Measurements from ENCODE around the gene ZFP36. TPM values are rescaled to one million over a fixed set of nuclear protein-coding genes. Genes with fewer than 3 reads are reported as not detected.

The ZFP36 gene
- total RNA-seq, 4 donors from 2014 or later = 426 to 850 (median 540) TPM

DNA sequence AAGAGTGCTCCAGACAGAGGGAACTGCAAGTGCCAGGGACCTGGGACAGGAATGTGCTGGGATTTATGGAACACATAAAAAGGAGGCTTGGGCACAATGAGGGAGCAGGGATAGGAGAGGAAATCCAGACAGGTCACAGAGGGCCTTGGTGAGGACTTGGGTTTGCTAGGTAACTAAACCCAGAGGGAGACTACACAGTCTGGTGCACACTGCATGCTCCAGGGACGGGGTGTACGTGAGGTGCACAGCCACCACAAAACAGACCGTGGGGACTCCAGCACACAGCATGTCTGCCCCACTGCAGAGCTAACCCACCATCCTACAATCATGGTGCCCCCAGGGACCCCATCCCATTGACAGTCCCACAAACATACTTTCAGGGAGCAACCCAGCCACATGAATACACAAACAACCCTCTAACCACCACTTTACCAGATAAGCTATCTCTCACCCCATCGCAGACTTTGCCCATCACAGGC is 5.5 kb upstream of the ZFP36 start:
- no peak for TF ChIP-seq POLR2AphosphoS5 (IDR thresholded peaks at IDR 0.05)
- TF ChIP-seq EP300 (IDR thresholded peaks at IDR 0.05) = no peak
- TF ChIP-seq, protein P1, sequence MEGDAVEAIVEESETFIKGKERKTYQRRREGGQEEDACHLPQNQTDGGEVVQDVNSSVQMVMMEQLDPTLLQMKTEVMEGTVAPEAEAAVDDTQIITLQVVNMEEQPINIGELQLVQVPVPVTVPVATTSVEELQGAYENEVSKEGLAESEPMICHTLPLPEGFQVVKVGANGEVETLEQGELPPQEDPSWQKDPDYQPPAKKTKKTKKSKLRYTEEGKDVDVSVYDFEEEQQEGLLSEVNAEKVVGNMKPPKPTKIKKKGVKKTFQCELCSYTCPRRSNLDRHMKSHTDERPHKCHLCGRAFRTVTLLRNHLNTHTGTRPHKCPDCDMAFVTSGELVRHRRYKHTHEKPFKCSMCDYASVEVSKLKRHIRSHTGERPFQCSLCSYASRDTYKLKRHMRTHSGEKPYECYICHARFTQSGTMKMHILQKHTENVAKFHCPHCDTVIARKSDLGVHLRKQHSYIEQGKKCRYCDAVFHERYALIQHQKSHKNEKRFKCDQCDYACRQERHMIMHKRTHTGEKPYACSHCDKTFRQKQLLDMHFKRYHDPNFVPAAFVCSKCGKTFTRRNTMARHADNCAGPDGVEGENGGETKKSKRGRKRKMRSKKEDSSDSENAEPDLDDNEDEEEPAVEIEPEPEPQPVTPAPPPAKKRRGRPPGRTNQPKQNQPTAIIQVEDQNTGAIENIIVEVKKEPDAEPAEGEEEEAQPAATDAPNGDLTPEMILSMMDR (IDR thresholded peaks at IDR 0.05) = no peak
- TF ChIP-seq POLR2A (IDR thresholded peaks at IDR 0.05) = no peak
- H3K36me3 ChIP-seq = peaks cover under 1% of the 10 kb centered on the region
- no peaks in the 10 kb centered on the region for H3K9me3 ChIP-seq
- H3K4me1 ChIP-seq = peaks cover 85% of the 10 kb centered on the region
- H3K27ac ChIP-seq = peak overlapping the region; percentile 100
- H3K4me3 ChIP-seq = no peak overlapping the region
- DNase-seq (ENCODE audit: low spot score in 2 of 2) = no peak
- H3K27me3 ChIP-seq = no peaks in the 10 kb centered on the region
- WGBS = 73% methylated on average over 4 of the region's 4 CpGs

DNA sequence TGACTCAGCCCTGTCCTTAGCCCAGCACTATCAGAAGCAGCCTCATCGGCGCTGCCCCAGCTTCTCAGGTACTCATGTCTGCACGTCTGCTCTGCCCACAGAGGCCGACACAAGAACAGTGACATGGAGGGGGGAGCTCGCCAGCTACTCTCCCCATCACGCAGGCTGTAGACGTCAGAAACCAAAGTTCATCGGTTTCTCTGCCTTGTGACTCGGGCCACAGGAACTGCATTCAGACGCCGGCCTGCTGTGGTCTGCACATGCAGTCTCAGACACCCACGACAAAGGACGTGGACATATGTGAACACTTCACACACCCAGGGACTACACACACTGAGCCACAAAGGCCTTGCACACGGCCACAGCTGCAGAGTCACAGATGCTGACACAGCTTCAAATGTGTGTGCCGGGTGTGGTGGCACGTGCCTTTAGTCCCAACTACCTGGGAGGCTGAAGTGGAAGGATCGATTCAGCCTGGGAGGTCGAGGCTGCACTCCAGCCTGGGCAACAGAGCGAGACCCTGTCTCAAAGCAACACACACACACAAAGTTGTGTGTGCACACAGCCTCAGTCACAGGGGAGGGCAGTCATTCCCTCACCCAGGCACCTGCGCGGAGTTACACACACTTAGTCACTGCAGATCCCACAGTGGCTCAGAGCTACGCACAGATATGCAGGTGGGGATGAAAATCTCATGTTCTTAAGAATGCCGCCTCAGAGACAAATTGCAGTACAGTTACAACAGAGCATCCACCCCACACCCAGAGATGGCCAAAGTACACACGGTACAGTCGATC is 4.9 kb upstream of the ZFP36 start:
- Histone ChIP-seq H3K27ac (peak overlapping the region; percentile 100), H3K36me3 (no peaks in the 10 kb centered on the region), H3K4me1 (peaks cover 88% of the 10 kb centered on the region), H3K4me3 (peak overlapping the region; percentile 66), H3K9me3 (no peaks in the 10 kb centered on the region), H3K27me3 (no peaks in the 10 kb centered on the region)
- DNase-seq (ENCODE audit: low spot score in 2 of 2) = peak in 1 of 2 donors; percentile 87
- TF ChIP-seq EP300 (IDR thresholded peaks at IDR 0.05) (no peak), POLR2A (IDR thresholded peaks at IDR 0.05) (peak in 1 of 2 donors; percentile 40), POLR2AphosphoS5 (IDR thresholded peaks at IDR 0.05) (peak in 1 of 3 donors; percentile 9)
- TF ChIP-seq, protein P1 (IDR thresholded peaks at IDR 0.05) = no peak
- 49% methylated on average over 18 of the region's 25 CpGs for WGBS

DNA sequence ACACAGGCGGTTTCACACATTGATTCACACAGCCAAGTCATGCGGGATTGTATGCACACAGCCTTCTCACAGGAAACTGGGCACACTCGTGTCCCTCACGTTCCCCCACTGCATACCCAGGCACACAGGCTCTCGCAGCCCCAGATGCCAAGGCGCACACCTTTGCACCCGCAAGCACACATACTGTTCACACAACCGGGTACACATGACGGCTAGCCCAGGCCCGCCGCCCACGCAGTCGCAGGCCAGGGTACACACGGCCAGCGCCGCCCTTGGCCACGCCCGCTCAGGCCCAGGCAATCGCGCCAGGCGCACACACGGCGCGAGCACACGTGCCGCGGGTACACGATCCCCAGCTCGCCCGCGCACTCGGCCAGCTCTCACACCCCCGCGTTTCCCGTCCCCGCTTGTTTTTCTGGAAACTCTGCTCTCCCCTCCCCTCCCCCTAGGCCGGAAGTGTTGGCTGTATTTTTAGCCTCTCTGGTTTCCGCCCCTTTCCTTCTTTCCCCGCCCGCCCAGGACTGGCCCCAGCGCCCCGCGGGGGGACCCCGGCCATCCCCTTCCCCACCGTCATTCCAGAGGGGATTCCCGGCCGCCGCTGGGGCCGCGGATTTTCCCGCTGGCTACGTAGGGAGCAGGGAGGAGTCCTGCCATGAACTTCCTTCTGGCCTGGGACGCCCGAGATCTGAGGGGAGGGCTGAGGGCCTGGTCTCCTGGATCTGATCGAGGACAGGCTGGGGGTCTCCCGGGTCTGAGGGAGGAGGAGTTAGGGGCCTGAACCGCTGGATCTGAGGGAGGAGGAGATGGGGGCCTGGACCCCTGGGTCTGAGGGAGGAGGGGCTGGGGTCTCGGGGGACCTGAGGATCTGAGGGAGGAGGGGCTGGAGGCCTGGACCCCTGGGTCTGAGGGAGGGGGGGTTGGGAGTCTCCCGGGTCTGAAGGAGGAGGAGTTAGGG is 4.0 kb upstream of the ZFP36 start:
- Histone ChIP-seq H3K27me3 (no peaks in the 10 kb centered on the region), H3K9me3 (no peaks in the 10 kb centered on the region), H3K4me1 (peaks cover 81% of the 10 kb centered on the region), H3K4me3 (peak overlapping the region; percentile 66), H3K36me3 (peaks cover 9% of the 10 kb centered on the region), H3K27ac (peak overlapping the region; percentile 100)
- 3% methylated on average over 48 of the region's 59 CpGs for WGBS
- TF ChIP-seq, protein P1 (IDR thresholded peaks at IDR 0.05) = no peak
- TF ChIP-seq POLR2AphosphoS5 (IDR thresholded peaks at IDR 0.05) (peak; percentile 61 to 93 (median 92)), POLR2A (IDR thresholded peaks at IDR 0.05) (peak in 1 of 2 donors; percentile 49), EP300 (IDR thresholded peaks at IDR 0.05) (no peak)
- DNase-seq (ENCODE audit: low spot score in 2 of 2) = peak; percentile 98 to 99

DNA sequence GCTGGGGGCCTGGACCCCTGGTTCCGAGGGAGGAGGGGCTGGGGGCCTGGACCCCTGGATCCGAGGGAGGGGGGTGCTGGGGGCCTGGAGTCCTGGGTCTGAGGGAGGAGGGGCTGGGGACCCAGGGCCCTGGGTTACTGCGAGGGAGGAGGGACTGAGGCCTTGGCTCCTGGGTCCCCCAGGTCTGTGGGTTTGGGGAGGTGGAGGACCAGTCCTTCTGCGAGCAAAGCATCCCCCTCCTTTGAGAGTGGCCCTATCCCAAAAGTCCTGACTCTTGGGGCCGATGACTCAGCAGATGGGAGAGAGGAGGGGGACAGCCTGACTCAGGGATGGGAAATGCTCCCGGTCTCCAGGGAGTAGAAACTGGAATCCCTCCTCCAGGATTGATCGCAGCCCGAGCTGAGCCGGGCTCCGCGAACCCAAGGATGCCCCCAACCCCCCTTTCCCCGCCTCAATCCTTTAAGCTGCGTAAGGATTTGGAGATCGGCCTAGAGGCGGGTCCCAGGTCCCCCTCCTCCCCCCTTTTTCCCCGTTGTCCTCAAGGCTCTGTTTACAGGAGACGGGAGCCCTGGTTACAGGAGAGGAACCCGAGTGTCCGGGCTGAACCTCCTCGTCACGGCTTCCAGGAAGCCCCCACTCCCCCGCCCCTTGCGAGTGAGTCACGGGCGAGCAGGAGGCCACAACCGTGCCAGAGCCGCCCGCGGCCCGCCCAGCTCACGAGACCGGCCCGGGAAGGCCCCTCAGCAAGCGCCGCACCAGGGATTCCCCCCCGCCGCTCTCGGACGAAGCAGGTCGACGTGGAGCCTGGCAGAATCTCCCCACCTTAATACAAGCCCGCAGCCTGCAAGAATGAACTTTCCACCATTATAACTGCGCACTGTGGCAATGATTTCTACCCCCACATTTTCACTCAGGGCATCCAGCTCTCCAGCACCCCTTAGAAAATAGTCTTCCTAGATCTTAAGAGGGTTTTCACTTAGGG is 3.0 kb upstream of the ZFP36 start:
- WGBS = under 1% methylated on average over 22 of the region's 43 CpGs
- peaks cover 71% of the 10 kb centered on the region for H3K4me1 ChIP-seq

More for the DNA sequence above, 3.0 kb upstream of the ZFP36 start:
- H3K9me3 ChIP-seq = no peaks in the 10 kb centered on the region
- DNase-seq (ENCODE audit: low spot score in 2 of 2) = peak; percentile 99 to 100
- no peaks in the 10 kb centered on the region for H3K27me3 ChIP-seq
- TF ChIP-seq POLR2A (IDR thresholded peaks at IDR 0.05) (peak; percentile 54 to 93), EP300 (IDR thresholded peaks at IDR 0.05) (peak; percentile 81), POLR2AphosphoS5 (IDR thresholded peaks at IDR 0.05) (peak; percentile 85 to 96 (median 95))
- TF ChIP-seq, protein P1 (IDR thresholded peaks at IDR 0.05) = no peak
- peak overlapping the region; percentile 100 for H3K27ac ChIP-seq
- peaks cover 19% of the 10 kb centered on the region for H3K36me3 ChIP-seq
- H3K4me3 ChIP-seq = peak overlapping the region; percentile 66

Measured in suprapubic skin (tissue), 4 donors.